Fibroblast of mammary gland (primary cell): Measurements from ENCODE around the gene PHLDB1.
A peak's percentile ranks its signal among the peaks of the same experiment; 100 is the strongest.

ENCODE experiments used
- DNase-seq: peaks from one replicate; pipeline ENCODE4 v3.0.0-alpha.2; 2010; ENCODE audit warnings: low read depth
- H3K4me3 ChIP-seq: 2 replicates; pipeline ENCODE4 v1.5.1; 2011; ENCODE audit warnings: low read depth, mild to moderate bottlenecking, low read length, moderate library complexity; ENCODE audit not compliant: control insufficient read depth
- TF ChIP-seq, protein P1 (sequence below): conservative IDR thresholded peaks from 2 replicates; pipeline ENCODE4 v1.5.1; 2011; ENCODE audit warnings: low read depth, low read length, inconsistent platforms; ENCODE audit not compliant: control insufficient read depth, insufficient read depth

The PHLDB1 gene

DNA sequence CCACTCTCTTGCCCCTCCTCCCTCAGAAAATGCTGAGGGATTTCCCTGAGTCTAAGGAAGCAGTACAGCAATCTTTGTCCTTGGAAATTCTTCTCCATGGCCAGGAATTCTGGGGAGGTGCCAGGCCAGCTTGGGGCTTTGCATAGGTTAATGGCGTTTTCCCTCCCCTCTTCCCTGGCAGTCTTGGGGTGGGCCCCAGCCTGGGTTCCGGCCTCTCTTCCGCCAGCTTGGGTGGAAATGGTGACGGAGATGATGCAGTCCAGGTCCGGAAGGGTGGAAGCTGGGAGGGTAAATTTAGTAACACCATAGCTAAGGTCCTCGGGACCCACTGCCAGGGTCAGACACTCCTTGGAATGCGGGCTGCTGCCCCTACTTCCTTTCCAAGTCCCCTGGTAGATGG lies 5.0 kb downstream of the PHLDB1 start:
- TF ChIP-seq, protein P1, sequence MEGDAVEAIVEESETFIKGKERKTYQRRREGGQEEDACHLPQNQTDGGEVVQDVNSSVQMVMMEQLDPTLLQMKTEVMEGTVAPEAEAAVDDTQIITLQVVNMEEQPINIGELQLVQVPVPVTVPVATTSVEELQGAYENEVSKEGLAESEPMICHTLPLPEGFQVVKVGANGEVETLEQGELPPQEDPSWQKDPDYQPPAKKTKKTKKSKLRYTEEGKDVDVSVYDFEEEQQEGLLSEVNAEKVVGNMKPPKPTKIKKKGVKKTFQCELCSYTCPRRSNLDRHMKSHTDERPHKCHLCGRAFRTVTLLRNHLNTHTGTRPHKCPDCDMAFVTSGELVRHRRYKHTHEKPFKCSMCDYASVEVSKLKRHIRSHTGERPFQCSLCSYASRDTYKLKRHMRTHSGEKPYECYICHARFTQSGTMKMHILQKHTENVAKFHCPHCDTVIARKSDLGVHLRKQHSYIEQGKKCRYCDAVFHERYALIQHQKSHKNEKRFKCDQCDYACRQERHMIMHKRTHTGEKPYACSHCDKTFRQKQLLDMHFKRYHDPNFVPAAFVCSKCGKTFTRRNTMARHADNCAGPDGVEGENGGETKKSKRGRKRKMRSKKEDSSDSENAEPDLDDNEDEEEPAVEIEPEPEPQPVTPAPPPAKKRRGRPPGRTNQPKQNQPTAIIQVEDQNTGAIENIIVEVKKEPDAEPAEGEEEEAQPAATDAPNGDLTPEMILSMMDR, result no peak
- DNase-seq, result no peak
- H3K4me3 ChIP-seq, result no peak overlapping the region

DNA sequence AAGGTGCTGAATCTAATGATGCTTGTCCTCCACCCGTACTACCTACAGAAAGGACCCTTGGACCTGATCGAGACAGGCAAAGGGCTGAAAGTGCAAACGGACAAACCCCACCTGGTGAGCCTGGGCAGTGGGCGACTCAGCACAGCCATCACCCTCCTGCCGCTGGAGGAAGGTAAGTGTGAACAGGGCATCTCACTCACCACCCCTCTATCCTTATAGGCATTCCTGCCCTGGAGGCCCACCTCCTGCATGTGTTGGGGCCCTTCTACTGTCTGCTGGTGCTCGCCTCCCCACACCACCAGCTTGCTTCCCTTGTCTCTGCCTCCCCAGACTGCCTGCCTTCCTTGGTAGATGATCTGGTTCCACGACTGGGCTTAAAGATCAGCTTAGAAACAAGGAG lies 7.1 kb downstream of the PHLDB1 start:
- no peak for DNase-seq
- TF ChIP-seq, protein P1, result no peak
- no peak overlapping the region for H3K4me3 ChIP-seq

DNA sequence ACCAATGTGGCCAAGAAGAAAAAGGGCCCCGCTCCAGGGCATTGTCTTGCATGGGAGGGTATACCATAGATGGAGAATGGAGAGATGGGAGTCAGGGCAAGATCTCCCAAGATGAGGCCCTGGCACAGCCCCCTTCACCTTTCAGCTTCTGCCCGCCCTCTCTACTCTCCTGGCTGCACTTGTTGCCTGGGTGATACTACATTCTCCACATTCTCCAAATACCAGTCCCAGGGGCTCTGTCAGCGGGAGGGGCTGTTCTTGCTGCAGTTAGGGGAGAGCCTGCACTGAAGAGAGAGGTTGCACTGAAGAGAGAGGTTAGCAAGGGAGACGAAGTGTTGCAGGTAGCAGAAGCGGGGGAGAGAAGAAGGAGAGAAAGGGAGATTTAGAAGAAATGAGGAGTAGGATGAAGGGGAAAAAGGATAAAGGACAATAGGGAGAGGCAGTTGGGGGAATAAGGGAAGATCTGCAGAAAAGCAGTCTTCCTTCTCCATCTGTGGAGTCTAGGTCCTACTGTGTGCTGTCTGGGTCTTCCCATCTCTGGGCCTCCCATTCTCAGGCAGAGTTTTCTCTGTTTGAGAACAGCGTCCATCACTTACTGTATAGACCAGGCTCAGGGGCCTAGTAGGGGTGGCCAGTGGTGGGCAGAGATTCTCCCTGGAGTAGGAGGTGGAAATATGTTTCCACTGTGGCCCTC lies 8.0 kb downstream of the PHLDB1 start:
- no peak overlapping the region for H3K4me3 ChIP-seq
- DNase-seq, result no peak
- TF ChIP-seq, protein P1, result no peak

GRCh38 chr11:118615976-118616371 lies 8.6 kb downstream of the PHLDB1 start:
- TF ChIP-seq, protein P1, result no peak
- no peak for DNase-seq
- H3K4me3 ChIP-seq, result no peak overlapping the region

- TF ChIP-seq, protein P1, result no peak
- H3K4me3 ChIP-seq, result no peak overlapping the region
- peak; percentile 87 for DNase-seq
Observed at GRCh38 chr11:118618115-118618990, 10.9 kb downstream of the PHLDB1 start.

DNA sequence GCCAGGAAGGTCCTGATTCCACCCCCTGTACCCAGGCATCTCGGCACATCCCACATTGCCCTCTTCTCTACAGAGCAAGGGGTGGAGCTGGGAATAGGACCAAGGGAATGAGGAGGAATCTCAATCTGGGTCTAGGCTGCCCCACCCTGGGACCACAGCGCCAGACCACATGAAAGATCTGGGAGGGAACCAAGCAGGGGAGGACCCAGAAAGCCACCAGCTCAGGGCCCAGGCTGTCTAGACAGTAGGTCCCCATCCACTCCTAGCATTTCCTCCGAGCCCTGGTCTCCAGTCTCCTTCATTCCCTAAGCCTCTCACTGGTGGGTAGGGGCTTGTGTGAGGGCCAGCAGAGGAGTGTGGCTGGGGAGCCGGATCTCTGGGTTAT lies 11.6 kb downstream of the PHLDB1 start:
- TF ChIP-seq, protein P1, result no peak
- peak overlapping the region; percentile 15 for H3K4me3 ChIP-seq
- peak; percentile 87 for DNase-seq
